Activated naive CD4-positive, alpha-beta T cell treated with anti-CD3 and anti-CD28 coated beads, Interleukin-2, amount 50 U/mL, for 72 hours (primary cell): ENCODE results near the gene RAB11A. TPM values are rescaled to one million over a fixed set of nuclear protein-coding genes. Genes with fewer than 3 reads are reported as not detected.

Experiments used
- ATAC-seq, 2 donors: fragments of 150-1000 bp; cut with Tn5 transposase; 2 replicates each; pipeline ENCODE4 v1.10.0; 2021; ENCODE audit warnings: mild to moderate bottlenecking in 2 of 2, moderate library complexity in 2 of 2
- DNase-seq, 2 donors: peaks; one replicate each; pipeline ENCODE4 v3.0.0; 2021 to 2022; ENCODE audit warnings: low spot score in 2 of 2
- H3K27ac Mint-ChIP-seq, 2 donors: one replicate each; pipeline ENCODE4 v1.8.0; 2022; ENCODE audit warnings: mild to moderate bottlenecking in 2 of 2, mixed read lengths in 2 of 2
- H3K36me3 Mint-ChIP-seq, 2 donors: one replicate each; pipeline ENCODE4 v1.8.0; 2022; ENCODE audit warnings: mixed read lengths in 2 of 2
- H3K9me3 Mint-ChIP-seq, 2 donors: one replicate each; pipeline ENCODE4 v1.8.0; 2022; ENCODE audit warnings: mixed read lengths in 2 of 2
- total RNA-seq, 2 donors: library from RNA; stranded (reverse); gene quantifications; one replicate each; pipeline ENCODE4 v1.2.3, GENCODE V29; 2022

Gene RAB11A
- total RNA-seq, 2 donors from 2014 or later, result 133 to 188 TPM

- no peak for DNase-seq
These were observed 67.0 kb downstream of the RAB11A start for GRCh38 chr15:65936282-65936681.

GRCh38 chr15:65937054-65937453 lies 67.8 kb downstream of the RAB11A start:
- no peaks in the 10 kb centered on the region for H3K36me3 Mint-ChIP-seq
- no peak for ATAC-seq
- H3K9me3 Mint-ChIP-seq, result no peaks in the 10 kb centered on the region
- H3K27ac Mint-ChIP-seq, result no peak overlapping the region
- DNase-seq, result no peak

More at GRCh38 chr15:65936282-65936681, 67.0 kb downstream of the RAB11A start:
- no peak overlapping the region for H3K27ac Mint-ChIP-seq
- no peaks in the 10 kb centered on the region for H3K9me3 Mint-ChIP-seq
- no peak for ATAC-seq
- H3K36me3 Mint-ChIP-seq, result no peaks in the 10 kb centered on the region

GRCh38 chr15:65937476-65937875 lies 68.2 kb downstream of the RAB11A start:
- H3K36me3 Mint-ChIP-seq, result no peaks in the 10 kb centered on the region
- DNase-seq (no peak), ATAC-seq (no peak)
- no peaks in the 10 kb centered on the region for H3K9me3 Mint-ChIP-seq
- H3K27ac Mint-ChIP-seq, result no peak overlapping the region

GRCh38 chr15:65938604-65939003 lies 69.3 kb downstream of the RAB11A start:
- Mint-ChIP-seq H3K27ac (peak overlapping the region in 1 of 2 donors; percentile 31), H3K36me3 (no peaks in the 10 kb centered on the region), H3K9me3 (no peaks in the 10 kb centered on the region)
- ATAC-seq (no peak), DNase-seq (no peak)

- Mint-ChIP-seq H3K36me3 (no peaks in the 10 kb centered on the region), H3K9me3 (no peaks in the 10 kb centered on the region), H3K27ac (no peak overlapping the region)
- DNase-seq, result no peak
- peak in 1 of 2 donors; percentile 54 for ATAC-seq
These were observed 70.8 kb downstream of the RAB11A start for GRCh38 chr15:65939901-65940617.

GRCh38 chr15:65940618-65940909 lies 71.3 kb downstream of the RAB11A start:
- H3K36me3 Mint-ChIP-seq, result no peaks in the 10 kb centered on the region
- ATAC-seq (peak; percentile 32 to 38), DNase-seq (no peak)
- no peaks in the 10 kb centered on the region for H3K9me3 Mint-ChIP-seq
- no peak overlapping the region for H3K27ac Mint-ChIP-seq

Other genes with a start within 250 kb of the RAB11A start
- 10 to 100 TPM in 1 of 2 donors, 1 to 10 TPM in 1; 6.4 to 11.0 TPM for gene SLC24A1, start 247.6 kb upstream of the RAB11A start, total RNA-seq
- gene DENND4A, start 77.2 kb upstream of the RAB11A start, total RNA-seq, result 10 to 100 TPM; 26.8 to 49.7 TPM